MV-4-11 (cell line): ENCODE measurements around the gene GUK1.
"Not testable (repeated sequence)": the region's sequence is repeated elsewhere in the genome, so short reads cannot be mapped to it uniquely, and the experiment has no call there.

ENCODE experiments used
- DNase-seq: peaks from one replicate; lab custom pipeline; 2025; lab: John Stamatoyannopoulos, UW

The GUK1 gene

GRCh38 chr1:228104526-228105269, 35.4 kb upstream of the GUK1 start:
- DNase-seq = no peak

GRCh38 chr1:228105270-228105995, 34.6 kb upstream of the GUK1 start:
- DNase-seq = no peak

- no peak for DNase-seq
Observed at GRCh38 chr1:228105996-228106799, 33.9 kb upstream of the GUK1 start.

GRCh38 chr1:228106800-228107054, 33.4 kb upstream of the GUK1 start:
- DNase-seq = no peak

GRCh38 chr1:228107636-228108035, 32.4 kb upstream of the GUK1 start:
- DNase-seq = no peak

DNA sequence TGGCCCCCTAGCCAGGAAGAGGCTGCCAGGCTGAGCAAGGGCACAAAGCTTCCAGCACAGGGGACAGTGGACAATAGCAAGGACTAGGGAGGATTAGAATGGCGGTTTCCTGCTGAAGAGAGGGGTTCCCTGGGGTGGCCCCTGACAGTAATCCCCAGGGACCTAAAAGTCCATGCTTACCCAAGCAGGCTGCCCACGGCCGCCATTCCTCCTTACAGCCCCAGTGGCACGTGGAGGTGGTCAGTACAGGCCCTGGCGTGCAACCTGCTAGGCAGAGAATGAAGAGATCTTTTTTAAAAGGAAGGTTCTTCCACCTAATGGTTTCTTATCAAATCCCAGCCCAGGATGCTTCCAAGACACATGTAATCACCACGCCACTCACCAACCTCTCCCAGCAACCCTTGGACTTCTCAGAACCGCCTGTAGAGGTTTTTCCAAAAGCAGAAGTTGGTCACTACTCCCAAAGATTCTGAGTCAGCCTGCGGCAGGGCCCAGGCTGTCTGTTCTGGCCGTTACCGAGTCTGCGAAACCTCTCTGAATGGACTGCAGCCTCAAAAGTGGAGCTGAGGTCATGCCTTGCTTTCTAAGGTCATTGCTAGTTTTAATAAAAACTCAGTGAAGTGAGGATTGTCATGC, 31.9 kb upstream of the GUK1 start:
- peak; percentile 84 for DNase-seq

GRCh38 chr1:228108742-228109072, 31.4 kb upstream of the GUK1 start:
- DNase-seq = no peak

GRCh38 chr1:228109073-228109961, 30.8 kb upstream of the GUK1 start, which contains the start of gene MRPL55:
Gene MRPL55, minus strand, starts transcription at chr1:228109299. Its CDS starts 1,039 bp downstream, at chr1:228108260.
- peak; percentile 91 for DNase-seq

- no peak for DNase-seq
Observed at GRCh38 chr1:228109962-228110488, 30.1 kb upstream of the GUK1 start.

DNA sequence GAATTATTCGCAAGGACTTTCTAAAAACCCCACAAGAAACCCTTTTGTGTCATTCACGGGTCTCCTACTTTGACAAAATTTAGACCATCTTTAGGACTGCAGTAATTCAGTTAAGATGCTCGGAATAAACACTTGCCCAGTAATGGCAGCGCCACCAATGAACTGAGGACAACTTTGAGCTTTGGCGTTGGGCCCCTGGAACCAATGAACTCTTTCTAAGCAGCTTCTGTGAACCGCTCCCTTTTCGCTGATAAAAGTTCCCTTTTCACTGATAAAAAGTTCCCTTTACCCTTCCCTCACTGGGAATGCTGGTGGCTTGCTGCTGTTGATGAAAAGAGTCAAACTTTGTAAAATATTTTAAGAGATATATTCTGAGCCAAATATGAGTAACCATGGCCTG, 29.5 kb upstream of the GUK1 start:
- DNase-seq = no peak

DNA sequence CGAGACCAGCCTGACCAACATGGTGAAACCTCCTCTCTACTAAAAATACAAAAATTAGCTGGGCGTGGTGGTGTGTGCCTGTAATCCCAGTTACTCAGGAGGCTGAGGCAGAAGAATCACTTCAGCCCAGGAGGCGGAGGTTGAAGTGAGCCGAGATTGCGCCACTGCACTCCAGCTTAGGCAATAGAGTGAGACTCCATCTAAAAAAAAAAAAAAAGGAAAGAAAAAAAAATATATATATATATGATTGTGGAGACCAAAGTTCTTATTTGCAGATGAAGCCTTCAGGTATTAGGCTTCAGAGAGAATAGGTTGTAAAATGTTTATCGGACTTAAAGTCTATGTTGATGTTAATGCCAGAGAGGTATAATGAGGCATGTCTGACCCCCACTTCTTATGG, 28.8 kb upstream of the GUK1 start:
- not testable (repeated sequence) for DNase-seq

DNA sequence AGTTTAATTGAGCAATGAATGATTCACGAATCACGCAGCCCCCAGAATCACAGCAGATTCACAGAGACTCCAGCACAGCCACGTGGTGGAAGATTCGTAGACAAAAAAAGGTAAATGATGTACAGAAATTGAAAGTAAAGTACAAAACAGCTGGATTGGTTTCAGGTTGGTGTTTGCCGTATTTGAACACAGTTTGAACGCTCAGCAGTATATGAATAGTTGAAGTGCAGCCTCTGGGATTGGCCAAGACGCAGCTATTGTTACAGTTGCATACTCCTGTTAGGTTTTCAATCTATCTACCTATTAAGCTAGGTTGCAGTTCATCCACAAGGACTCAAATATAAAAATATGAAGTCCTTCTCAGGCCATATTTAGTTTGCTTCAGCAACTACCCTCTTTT, 27.9 kb upstream of the GUK1 start:
- no peak for DNase-seq

DNA sequence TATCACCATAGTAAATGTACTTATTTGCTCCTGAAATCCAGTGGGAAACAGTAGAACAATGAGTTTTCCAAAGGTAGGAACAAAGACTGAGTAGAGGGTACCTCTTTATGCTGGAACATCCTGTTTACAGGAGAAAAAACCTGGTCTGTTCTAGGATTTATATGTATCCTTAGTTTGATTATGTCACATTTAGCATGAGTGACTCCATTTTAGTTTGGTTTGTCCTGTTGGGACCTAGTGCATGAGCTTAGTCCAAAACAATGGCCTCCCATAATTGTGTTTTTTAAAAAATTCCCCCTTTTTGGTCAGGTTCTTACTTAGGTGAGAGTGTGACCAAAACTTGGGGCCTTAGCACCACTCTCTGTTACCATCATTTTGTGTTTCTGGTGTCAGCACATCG, 27.5 kb upstream of the GUK1 start:
- DNase-seq = no peak

- no peak for DNase-seq
Observed at GRCh38 chr1:228114827-228115226, 25.3 kb upstream of the GUK1 start.

DNA sequence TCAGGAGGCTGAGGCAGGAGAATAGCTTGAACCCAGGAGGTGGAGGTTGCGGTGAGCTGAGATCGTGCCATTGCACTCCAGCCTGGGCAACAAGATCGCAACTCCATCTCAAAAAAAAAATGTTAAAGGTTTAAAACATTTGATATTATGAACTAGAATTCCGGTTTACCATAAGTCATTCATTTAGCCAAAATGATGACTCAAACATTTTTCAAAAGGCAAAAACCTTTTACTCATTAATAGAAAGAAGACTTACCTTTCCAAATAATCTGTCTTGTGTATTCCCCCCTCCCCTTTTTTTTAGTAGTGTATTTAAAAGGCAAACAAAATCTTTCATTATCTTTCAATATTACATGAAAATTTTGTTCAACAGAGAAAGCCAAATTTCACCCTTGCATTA, 22.7 kb upstream of the GUK1 start:
- no peak for DNase-seq

- no peak for DNase-seq
Observed at GRCh38 chr1:228118040-228118439, 22.0 kb upstream of the GUK1 start.

- DNase-seq = no peak
Observed at GRCh38 chr1:228120351-228120750, 19.7 kb upstream of the GUK1 start.

DNA sequence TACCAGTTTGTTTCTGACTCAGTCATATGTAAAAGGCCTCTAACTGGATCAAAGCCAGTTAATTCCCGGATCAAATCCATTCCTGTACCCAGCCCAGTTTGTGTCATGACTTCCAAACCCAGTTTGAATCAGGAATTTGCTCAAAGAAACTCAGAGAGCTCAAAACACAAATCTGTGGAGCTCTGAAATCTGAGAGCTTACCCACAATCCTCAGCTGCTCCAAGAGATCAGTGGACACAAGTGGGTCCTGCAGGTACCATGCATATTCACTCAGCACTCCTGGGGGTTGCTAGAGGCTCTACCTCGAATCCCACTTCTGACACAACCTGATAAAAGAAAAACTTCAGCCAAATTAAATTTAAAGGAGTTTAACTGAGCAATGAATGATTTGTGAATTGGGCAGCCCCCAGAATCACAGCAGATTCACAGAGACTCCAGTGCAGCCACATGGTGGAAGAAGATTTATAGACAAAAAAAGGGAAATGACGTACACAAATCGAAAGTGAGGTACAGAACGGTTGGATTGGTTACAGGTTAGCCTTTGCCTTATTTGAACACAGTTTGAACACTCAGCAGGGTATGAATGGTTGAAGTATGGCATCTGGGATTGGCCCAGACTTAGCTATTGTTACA, 19.1 kb upstream of the GUK1 start:
- peak; percentile 55 for DNase-seq

DNA sequence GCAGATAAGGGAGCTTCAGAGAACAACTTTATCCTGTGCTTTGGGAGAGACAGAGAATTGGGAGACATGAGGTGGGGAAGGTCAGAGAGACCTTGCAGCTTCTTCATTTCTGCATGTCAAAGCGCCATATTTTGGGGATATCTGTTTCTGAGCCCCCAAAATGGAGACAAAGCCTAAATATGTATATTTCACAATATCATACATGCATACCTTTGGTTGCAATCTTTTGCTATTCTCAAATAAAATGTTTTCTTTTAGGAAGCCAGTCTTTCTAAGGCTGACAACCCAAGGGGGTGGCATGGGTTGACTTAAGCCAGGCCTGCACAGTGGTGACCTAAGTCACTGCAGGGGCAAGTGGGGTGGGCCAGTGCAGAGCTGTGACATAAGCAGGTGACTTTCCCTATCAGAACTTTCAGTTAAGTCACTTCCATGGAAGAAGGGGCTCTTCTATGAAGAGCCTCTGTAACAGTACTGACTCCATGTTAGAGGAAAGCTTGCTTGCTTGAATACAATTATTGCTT, 17.1 kb upstream of the GUK1 start:
- no peak for DNase-seq

DNA sequence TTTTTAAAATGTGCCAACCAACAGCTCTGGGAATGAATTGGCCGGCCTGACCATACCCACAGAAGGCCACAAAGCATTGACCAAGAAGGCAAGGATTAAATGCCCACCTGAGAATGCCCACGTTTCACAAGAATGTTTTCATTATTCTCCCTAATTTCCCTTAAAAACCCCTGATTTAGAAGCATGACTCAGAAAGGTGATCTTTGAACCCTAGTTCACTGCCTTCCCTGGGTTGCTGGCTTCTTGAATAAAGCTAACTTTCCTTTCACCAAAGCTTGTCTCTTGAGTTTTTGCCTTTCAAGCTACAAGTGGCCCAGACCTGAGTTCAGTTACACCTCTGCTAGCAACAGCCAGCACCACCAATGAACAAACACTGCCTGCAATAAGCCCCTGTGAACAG, 16.6 kb upstream of the GUK1 start:
- DNase-seq = no peak

DNA sequence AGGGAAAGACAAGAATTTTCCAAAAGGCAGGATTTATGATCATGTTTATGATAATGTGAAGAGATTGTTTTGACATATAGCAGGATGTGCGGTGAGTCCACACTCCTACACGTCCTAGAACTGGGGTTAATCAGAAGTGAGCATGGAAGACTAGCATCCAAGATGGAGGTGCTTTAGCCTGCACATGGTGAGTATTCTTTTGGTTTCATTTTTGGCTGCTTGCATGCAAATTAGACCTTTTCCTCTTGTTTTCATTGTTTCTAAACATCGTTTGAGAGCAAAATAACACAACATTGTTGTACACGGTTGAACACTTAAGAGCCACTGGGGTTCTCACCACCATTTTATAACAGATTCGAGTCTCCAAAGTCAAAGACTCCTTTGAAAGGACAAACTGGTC, 14.9 kb upstream of the GUK1 start:
- no peak for DNase-seq
